GM18868 (cell line): ENCODE data around the gene BHMT.
"Not testable (repeated sequence)": the region's sequence is repeated elsewhere in the genome, so short reads cannot be mapped to it uniquely, and the experiment has no call there.

Experiments
- ATAC-seq: cut with Tn5 transposase; IDR thresholded peaks from one replicate; pipeline ENCODE4 v1.9.1; 2021; ENCODE audit warnings: mild to moderate bottlenecking, moderate library complexity; ENCODE audit not compliant: unreplicated experiment

The BHMT gene

GRCh38 chr5:79109527-79110492, 1.8 kb upstream of the BHMT start:
- no peak for ATAC-seq

- no peak for ATAC-seq
Observed at GRCh38 chr5:79111960-79112702, 522 bp downstream of the BHMT start.

GRCh38 chr5:79112703-79113058, 1.1 kb downstream of the BHMT start:
- no peak for ATAC-seq

GRCh38 chr5:79119486-79119885, 7.9 kb downstream of the BHMT start:
- ATAC-seq, result no peak

- ATAC-seq, result no peak
Observed at GRCh38 chr5:79120221-79120620, 8.6 kb downstream of the BHMT start.

- no peak for ATAC-seq
Observed at GRCh38 chr5:79122973-79123372, 11.4 kb downstream of the BHMT start.

GRCh38 chr5:79124607-79125006, 13.0 kb downstream of the BHMT start:
- ATAC-seq, result no peak

GRCh38 chr5:79130781-79131180, 19.2 kb downstream of the BHMT start:
- ATAC-seq, result no peak

GRCh38 chr5:79133121-79133656, 21.6 kb downstream of the BHMT start:
- no peak for ATAC-seq

- ATAC-seq, result no peak
Observed at GRCh38 chr5:79133657-79134451, 22.2 kb downstream of the BHMT start.

- ATAC-seq, result no peak
Observed at GRCh38 chr5:79135790-79136553, 24.4 kb downstream of the BHMT start.

- ATAC-seq, result no peak
Observed at GRCh38 chr5:79136618-79137017, 25.0 kb downstream of the BHMT start.

GRCh38 chr5:79140553-79140952, 28.9 kb downstream of the BHMT start:
- no peak for ATAC-seq

- no peak for ATAC-seq
Observed at GRCh38 chr5:79143684-79144379, 32.2 kb downstream of the BHMT start.

- ATAC-seq, result no peak
Observed at GRCh38 chr5:79147076-79147475, 35.5 kb downstream of the BHMT start.

- no peak for ATAC-seq
Observed at GRCh38 chr5:79149433-79149832, 37.8 kb downstream of the BHMT start.

- no peak for ATAC-seq
Observed at GRCh38 chr5:79151942-79152671, 40.5 kb downstream of the BHMT start.

GRCh38 chr5:79157305-79157704, 45.7 kb downstream of the BHMT start:
- no peak for ATAC-seq

- not testable (repeated sequence) for ATAC-seq
Observed at GRCh38 chr5:79161647-79162046, 50.0 kb downstream of the BHMT start.
